Epidermal melanocyte (primary cell): ENCODE data around the gene PEA15.

ENCODE experiments used
- DNase-seq: peaks from one replicate; pipeline ENCODE4 v3.0.0; 2011; ENCODE audit warnings: low spot score; ENCODE audit not compliant: insufficient read length

Gene PEA15

GRCh38 chr1:160237558-160237957 is 32.4 kb downstream of the PEA15 start:
- DNase-seq, result no peak

DNA sequence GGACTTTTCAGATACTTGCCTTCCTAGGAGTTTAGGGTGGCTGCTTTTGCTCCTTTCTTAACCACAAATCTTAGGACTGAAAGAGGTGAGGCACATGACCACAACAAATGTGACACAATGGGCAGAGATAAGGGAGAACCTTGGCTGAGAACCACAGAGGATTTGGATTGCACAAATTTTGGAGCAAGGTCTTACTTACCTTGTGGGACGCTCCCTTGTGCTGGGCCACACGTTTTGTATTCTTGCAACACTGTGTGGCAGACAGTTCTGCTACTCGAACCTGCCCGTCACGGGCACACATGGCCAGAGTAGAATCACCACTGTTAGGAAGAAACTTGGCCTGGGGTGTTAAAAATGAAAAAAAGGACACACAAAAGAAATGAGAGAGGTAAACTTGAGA is 33.2 kb downstream of the PEA15 start:
- no peak for DNase-seq

DNA sequence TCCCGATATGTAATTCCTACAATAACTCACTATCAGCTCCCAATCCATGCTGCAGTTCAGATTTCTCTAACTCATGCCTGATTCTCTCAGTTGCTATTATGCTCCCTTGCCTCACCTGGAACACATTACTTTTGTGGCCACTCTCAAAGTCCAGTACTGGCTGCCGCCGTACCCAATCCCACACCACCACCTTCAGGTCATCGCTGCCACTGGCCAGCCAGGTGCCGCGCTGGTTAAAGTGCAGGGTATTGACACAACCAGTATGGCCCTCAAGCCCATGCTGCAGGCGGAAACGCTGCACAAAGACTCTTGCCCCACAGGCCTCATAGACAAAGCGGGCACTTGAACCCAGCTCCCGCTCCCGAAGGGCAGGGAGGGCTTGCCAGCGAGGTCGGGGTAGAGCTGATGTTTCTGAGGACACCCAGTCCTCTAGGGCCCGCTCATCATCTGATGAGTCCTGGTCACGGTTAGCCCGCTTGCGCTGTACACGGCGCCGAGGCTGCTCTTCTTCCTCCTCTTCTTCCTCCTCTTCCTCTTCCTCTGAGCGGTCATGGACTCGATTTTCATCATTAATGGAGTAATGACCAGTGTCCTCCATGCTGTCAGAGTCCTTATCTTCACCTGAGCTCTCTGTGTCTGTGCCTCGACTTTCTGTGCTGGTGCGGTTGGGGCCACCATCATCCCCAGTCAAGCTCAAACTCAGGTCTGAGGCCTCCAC is 34.6 kb downstream of the PEA15 start:
- DNase-seq, result no peak

DNA sequence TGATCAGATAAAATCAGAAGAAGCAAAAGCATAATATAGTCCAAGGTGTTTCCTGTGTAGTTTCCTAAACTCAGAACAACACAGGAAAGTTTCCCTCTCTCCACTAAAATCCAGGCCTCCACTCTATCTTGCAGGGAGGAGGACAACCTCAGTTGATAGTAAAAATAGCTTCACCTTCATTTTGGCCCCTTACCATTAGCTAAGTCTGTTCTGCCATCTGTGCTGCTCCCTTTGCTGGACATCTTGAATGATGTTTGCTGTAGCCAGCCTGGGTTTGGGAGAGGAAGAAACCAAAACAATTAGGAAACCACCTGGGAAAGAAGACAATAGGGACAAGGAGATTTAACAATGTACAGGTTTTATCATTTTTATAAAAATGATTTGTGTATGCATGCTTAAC is 38.6 kb downstream of the PEA15 start:
- no peak for DNase-seq

- DNase-seq, result no peak
Measured at GRCh38 chr1:160244209-160244608, 39.0 kb downstream of the PEA15 start.

- no peak for DNase-seq
Measured at GRCh38 chr1:160245434-160245833, 40.2 kb downstream of the PEA15 start.

DNA sequence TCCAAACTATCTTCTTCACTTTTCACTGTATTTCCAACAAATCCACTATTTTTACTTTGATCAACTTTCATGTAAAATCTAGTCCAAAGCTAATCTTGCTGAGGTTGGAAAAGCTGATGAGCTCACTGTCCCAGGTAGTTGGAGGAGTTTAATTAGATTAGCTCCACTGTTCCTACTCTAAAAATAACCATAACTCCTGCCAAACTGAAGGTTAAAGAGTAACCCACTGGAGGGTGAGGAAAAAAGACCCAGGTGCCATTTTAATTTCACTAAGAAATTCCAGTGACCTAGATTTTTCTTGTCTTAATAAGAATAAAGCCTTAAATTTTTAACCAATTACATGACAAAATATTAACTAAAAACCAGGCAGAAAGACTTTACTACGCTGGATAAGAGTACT is 41.9 kb downstream of the PEA15 start:
- DNase-seq, result no peak

DNA sequence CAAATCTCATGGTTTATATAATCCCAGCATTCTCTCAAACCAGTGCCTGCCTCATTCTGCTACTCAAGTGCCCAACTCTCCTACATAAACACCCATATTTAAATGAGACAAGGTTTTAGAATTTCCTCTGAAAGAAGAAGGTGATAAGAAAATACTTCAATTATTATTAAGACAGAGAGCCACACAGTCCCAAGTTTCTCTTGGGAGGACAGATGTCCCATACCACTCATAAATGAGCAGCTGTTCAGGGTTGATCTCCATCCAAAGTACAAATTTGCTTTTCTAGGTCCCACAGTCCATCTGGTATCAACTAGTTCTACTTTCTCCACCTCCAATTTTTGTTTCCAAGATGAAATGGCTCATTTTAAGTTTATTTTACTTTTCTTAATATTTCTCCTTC is 45.8 kb downstream of the PEA15 start:
- DNase-seq, result no peak

GRCh38 chr1:160251687-160252526 is 46.7 kb downstream of the PEA15 start:
- peak; percentile 77 for DNase-seq

GRCh38 chr1:160255781-160256300 is 50.7 kb downstream of the PEA15 start:
- no peak for DNase-seq

GRCh38 chr1:160256396-160257046 is 51.3 kb downstream of the PEA15 start:
- no peak for DNase-seq

GRCh38 chr1:160257411-160258015 is 52.3 kb downstream of the PEA15 start:
- DNase-seq, result no peak

DNA sequence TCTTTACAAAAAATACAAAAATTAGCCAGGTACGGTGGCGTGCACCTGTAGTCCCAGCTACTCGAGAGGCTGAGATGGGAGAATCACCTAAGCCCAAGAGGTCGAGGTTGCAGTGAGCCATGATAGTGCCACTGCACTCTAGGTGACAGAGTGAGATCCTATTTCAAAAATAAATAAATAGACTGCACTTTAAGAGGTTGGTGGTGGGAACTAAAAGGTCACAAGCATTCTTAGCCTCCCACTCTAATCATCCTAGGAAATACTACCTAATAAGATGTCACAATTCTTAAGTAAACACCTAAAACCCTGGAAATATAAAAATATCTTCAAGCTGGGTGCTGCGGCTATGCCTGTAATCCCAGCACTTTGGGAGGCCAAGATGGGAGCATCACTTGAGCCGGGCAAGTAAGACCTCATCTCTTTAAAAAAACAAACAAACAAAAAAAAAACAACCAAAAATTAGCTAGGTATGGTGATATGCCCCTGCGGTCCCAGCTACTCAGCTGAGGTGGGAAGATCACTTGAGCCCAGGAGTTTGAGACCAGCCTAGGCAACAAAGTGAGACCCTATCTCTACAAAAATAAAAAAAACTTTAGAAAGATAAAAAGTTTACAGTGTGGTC is 53.1 kb downstream of the PEA15 start:
- no peak for DNase-seq

- DNase-seq, result no peak
Measured at GRCh38 chr1:160260406-160261382, 55.5 kb downstream of the PEA15 start.

DNA sequence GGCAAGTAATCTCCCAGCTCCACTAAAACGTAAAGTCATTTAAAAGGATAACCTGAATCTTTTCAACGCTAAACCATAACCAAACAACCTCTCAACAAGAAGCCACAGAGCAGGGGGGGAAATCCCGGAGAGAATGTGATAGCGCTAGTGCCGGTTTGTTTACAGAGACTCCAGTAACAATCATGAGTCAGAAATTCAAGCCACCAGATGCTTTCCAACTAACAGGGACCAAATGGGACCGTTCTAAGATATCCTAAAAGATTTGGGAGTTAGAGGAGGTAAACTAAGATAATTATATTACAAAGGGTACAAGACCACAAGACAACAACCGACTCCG is 56.3 kb downstream of the PEA15 start:
- DNase-seq, result peak; percentile 44

- peak; percentile 89 for DNase-seq
Measured at GRCh38 chr1:160261893-160262794, 57.0 kb downstream of the PEA15 start, which contains the start of gene DCAF8. TSS of gene DCAF8 (minus strand) at chr1:160262549. CDS start at chr1:160244008, 18,541 bp downstream.

- no peak for DNase-seq
Measured at GRCh38 chr1:160264795-160265307, 59.7 kb downstream of the PEA15 start.
